Bronchial epithelial cell (primary cell): ENCODE results near the gene MNS1. TPM values are rescaled to one million over a fixed set of nuclear protein-coding genes. Genes with fewer than 3 reads are reported as not detected.
"Not testable (repeated sequence)": the region's sequence is repeated elsewhere in the genome, so short reads cannot be mapped to it uniquely, and the experiment has no call there.

Experiments used
- DNase-seq: peaks from one replicate; pipeline ENCODE4 v3.0.0-alpha.2; 2010; ENCODE audit warnings: low read depth
- FAIRE-seq: peaks from 2 replicates; lab custom pipeline; 2011; peaks lifted over from hg19 to GRCh38; lab: Jason Lieb, UNC
- H3K27me3 ChIP-seq: 2 replicates; pipeline ENCODE4 v1.5.1; 2011; ENCODE audit warnings: low read length; ENCODE audit not compliant: control insufficient read depth, insufficient read depth
- H3K36me3 ChIP-seq: 2 replicates; pipeline ENCODE4 v1.5.1; 2011; ENCODE audit warnings: low read length; ENCODE audit not compliant: control insufficient read depth, insufficient read depth
- H3K4me3 ChIP-seq: 2 replicates; pipeline ENCODE4 v1.5.1; 2011; ENCODE audit warnings: mild to moderate bottlenecking, low read depth, low read length, control low read depth
- total RNA-seq: library from RNA; depleted of rRNA; stranded (reverse); fragments of >200 nt; gene quantifications from 2 replicates; pipeline ENCODE4 v1.2.1, GENCODE V29; 2014
- TF ChIP-seq, protein P1 (sequence below): IDR thresholded peaks from 2 replicates; pipeline ENCODE4 v1.5.1; 2011; ENCODE audit warnings: mild to moderate bottlenecking, moderate library complexity, low read length, control low read depth, inconsistent platforms; ENCODE audit not compliant: insufficient read depth, severe bottlenecking

Gene MNS1
- total RNA-seq, 1 donor from 2014 or later, result not detected

GRCh38 chr15:56442354-56442753 is 22.6 kb downstream of the MNS1 start:
- FAIRE-seq, result no peak
- no peak for DNase-seq

GRCh38 chr15:56440214-56440770 is 24.6 kb downstream of the MNS1 start:
- FAIRE-seq (no peak), DNase-seq (peak; percentile 21)
- Histone ChIP-seq H3K4me3 (no peak overlapping the region), H3K36me3 (no peaks in the 10 kb centered on the region), H3K27me3 (no peaks in the 10 kb centered on the region)
- TF ChIP-seq, protein P1, sequence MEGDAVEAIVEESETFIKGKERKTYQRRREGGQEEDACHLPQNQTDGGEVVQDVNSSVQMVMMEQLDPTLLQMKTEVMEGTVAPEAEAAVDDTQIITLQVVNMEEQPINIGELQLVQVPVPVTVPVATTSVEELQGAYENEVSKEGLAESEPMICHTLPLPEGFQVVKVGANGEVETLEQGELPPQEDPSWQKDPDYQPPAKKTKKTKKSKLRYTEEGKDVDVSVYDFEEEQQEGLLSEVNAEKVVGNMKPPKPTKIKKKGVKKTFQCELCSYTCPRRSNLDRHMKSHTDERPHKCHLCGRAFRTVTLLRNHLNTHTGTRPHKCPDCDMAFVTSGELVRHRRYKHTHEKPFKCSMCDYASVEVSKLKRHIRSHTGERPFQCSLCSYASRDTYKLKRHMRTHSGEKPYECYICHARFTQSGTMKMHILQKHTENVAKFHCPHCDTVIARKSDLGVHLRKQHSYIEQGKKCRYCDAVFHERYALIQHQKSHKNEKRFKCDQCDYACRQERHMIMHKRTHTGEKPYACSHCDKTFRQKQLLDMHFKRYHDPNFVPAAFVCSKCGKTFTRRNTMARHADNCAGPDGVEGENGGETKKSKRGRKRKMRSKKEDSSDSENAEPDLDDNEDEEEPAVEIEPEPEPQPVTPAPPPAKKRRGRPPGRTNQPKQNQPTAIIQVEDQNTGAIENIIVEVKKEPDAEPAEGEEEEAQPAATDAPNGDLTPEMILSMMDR, result no peak

More at GRCh38 chr15:56442354-56442753, 22.6 kb downstream of the MNS1 start:
- TF ChIP-seq, protein P1, result no peak
- Histone ChIP-seq H3K4me3 (no peak overlapping the region), H3K27me3 (no peaks in the 10 kb centered on the region), H3K36me3 (no peaks in the 10 kb centered on the region)

GRCh38 chr15:56432304-56432703 is 32.6 kb downstream of the MNS1 start:
- TF ChIP-seq, protein P1, result no peak
- Histone ChIP-seq H3K27me3 (no peaks in the 10 kb centered on the region), H3K4me3 (no peak overlapping the region), H3K36me3 (no peaks in the 10 kb centered on the region)
- FAIRE-seq, result no peak
- no peak for DNase-seq

DNA sequence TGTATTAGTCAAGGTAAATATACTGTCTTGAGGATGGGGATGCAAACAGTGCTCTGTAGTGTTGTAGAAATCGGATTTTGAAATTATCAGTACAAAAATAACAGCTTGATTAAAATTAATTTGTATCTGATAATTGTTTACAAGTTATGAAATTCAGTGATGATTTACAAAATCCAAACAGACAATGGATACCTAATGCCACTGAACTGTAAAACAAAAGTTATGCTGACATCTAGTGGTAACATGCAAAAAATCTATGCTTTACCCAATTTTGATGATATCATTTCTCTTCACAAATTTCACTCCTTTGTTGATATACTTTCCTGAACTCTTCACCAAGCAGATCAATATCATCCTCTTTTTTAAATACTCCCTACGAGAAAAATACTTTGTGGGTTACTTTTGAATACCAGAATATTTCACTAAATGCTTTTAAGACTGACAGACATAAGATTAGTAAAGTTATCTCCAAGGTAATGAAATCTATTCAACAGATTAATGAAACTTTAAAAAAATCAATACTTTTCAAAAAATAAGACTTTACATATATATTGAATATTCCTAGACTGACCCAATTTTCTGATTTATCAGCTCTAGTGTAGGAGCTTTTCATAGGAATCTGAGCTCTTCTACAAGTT is 36.0 kb downstream of the MNS1 start:
- Histone ChIP-seq H3K27me3 (no peaks in the 10 kb centered on the region), H3K4me3 (no peak overlapping the region), H3K36me3 (no peaks in the 10 kb centered on the region)
- TF ChIP-seq, protein P1, result peak; percentile 29
- no peak for FAIRE-seq
- peak; percentile 59 for DNase-seq

- no peak overlapping the region for H3K4me3 ChIP-seq
- H3K36me3 ChIP-seq, result no peaks in the 10 kb centered on the region
- TF ChIP-seq, protein P1, result no peak
- FAIRE-seq (peak; percentile 88), DNase-seq (no peak)
- no peaks in the 10 kb centered on the region for H3K27me3 ChIP-seq
Measured at GRCh38 chr15:56425976-56426375, 39.0 kb downstream of the MNS1 start.

DNA sequence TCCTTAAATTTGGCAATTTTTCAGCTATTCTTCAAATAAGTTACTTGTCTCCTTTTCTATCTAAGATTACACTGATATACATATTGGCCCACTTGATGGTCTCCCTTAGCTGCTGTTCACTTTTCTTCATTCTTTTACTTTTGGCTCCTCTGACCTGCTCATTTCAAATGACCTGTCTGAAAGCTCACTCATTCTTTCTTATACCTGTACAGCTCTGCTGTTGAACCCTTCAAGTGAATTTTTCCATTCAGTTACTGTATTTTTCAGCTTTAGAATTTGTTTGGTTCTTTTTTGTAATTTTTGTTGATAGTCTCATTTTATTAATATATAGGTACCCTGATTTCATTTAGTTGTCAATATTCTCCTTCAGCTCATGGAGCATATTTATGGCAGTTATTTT is 39.7 kb downstream of the MNS1 start:
- no peak for DNase-seq
- no peak for FAIRE-seq
- TF ChIP-seq, protein P1, result no peak
- no peaks in the 10 kb centered on the region for H3K36me3 ChIP-seq
- no peak overlapping the region for H3K4me3 ChIP-seq
- no peaks in the 10 kb centered on the region for H3K27me3 ChIP-seq

GRCh38 chr15:56413114-56413733 is 51.7 kb downstream of the MNS1 start:
- FAIRE-seq, H3K36me3 ChIP-seq: not testable (repeated sequence)

More at GRCh38 chr15:56413114-56413733, 51.7 kb downstream of the MNS1 start:
- H3K27me3 ChIP-seq, H3K4me3 ChIP-seq, DNase-seq: not testable (repeated sequence)
